HG02678 (cell line): ENCODE results near the gene ACTL10.
A peak's percentile ranks its signal among the peaks of the same experiment; 100 is the strongest.

Experiments used
- ATAC-seq: cut with Tn5 transposase; IDR thresholded peaks from one replicate; pipeline ENCODE4 v1.9.1; 2021; ENCODE audit warnings: mild to moderate bottlenecking, moderate library complexity; ENCODE audit not compliant: unreplicated experiment

The ACTL10 gene

GRCh38 chr20:33676121-33676520 is 9.4 kb downstream of the ACTL10 start:
- ATAC-seq: no peak

GRCh38 chr20:33676652-33677645 is 10.2 kb downstream of the ACTL10 start:
- ATAC-seq: no peak

GRCh38 chr20:33677991-33678702 is 11.4 kb downstream of the ACTL10 start:
- no peak for ATAC-seq

GRCh38 chr20:33679758-33680485 is 13.2 kb downstream of the ACTL10 start:
- peak; percentile 64 for ATAC-seq

DNA sequence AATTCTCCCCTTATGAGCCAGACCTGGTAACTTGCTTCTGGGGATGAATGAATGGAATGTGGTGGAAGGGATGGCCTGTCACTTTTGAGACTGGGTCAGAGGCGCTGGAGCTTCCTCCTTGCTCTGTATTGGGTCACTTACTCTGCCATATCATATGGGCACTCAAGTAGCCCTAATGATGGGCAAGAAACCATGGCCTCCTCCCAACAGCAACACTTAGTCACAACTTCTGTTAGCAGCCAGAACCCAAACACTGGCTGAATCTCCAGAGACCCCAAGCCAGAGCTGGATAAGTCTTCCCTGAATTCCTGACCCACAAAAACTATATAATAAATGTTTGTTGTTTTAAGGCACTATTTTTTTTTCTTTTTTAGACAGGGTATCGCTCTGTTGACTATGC is 13.9 kb downstream of the ACTL10 start:
- no peak for ATAC-seq

GRCh38 chr20:33681288-33681687 is 14.5 kb downstream of the ACTL10 start:
- no peak for ATAC-seq

GRCh38 chr20:33681728-33682353 is 15.1 kb downstream of the ACTL10 start:
- no peak for ATAC-seq

DNA sequence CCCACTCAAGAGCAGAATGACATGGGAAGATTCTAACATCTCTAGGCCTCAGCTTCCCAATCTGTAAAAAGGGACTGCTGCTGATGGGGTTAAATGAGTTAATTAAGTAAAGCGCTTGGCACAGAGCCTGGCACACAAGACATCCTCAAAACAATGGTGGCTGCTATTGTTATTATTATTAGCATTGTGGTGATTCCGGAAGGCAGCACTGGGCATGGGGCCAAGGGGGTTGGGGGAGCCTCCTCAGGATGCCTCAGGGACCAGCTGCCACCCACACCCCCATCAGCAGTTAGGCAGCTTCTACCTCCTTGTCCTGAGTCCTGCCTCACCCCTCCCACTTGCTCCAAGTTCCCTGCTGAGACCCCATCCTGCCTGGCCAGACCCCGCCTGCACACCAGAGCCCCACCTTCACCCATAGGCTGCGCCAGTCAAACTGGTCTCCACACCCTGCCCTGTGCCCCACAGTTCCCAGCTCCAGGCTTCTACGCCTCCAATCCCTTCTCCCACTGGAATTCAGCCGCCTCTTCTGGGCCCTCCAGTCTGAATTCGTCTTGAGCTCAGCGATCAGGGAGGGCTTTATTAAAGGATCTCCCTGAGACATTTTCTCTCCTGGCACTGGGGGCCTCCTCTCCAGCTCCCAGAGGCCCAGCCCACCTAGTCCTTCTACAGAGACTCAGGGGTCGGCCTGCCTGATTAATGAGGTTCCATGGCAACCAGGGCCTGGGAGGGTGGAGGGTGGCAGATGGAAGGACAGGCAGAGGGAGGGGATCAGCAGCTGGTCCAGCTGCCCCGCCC is 18.0 kb downstream of the ACTL10 start:
- ATAC-seq: no peak

- peak; percentile 42 for ATAC-seq
Observed at GRCh38 chr20:33685328-33686099, 18.8 kb downstream of the ACTL10 start.

GRCh38 chr20:33686100-33686983 is 19.6 kb downstream of the ACTL10 start, which contains the start of gene E2F1:
E2F1 (minus strand) TSS chr20:33686385; CDS start chr20:33686264, 121 bp downstream.
- ATAC-seq: peak; percentile 86

GRCh38 chr20:33686984-33687366 is 20.2 kb downstream of the ACTL10 start:
- ATAC-seq: no peak

- no peak for ATAC-seq
Observed at GRCh38 chr20:33687370-33687915, 20.7 kb downstream of the ACTL10 start.

- ATAC-seq: no peak
Observed at GRCh38 chr20:33687993-33688937, 21.5 kb downstream of the ACTL10 start.

DNA sequence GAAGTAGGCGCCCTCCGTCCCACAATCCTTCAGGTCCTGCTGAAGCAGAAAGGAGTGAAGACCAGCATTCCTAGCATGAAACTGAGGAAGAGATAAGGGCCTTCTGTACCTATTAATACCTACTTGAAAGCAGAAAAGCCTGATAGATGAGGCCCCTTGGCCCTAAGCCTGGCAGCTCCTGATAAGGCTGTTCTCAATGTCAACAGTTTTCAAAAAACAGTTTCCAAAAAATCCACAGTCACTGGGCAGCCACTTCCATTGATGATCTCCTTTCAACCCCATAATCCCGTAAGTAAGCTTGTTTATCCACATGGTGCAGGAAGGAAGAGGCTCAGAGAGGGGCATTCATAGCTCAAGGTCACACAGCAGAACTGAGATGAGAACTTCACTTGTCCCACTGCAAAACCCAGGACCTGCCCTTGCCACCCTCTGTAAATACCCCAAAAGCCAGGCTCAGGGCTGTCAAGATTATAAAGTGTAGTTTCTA is 22.2 kb downstream of the ACTL10 start:
- no peak for ATAC-seq

DNA sequence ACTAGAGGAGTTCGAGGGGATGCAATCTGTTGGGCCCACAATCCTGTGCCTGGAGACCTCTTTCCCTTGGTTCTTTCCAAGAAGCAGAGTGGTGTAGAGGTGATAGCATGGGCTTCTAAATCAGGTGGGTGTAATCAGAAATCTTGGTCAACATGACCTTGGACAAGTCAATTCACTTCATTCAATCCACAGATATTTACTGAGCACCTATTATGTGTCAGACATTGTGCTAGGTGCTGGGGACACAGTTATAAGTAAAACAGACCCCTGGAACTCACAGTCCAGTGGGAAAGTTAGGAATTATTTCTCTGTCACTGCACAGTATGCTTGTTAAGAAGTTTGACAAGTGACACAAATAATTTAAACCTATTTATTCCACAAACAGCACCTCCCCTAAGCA is 22.8 kb downstream of the ACTL10 start:
- ATAC-seq: no peak

GRCh38 chr20:33689973-33690372 is 23.2 kb downstream of the ACTL10 start:
- ATAC-seq: no peak

DNA sequence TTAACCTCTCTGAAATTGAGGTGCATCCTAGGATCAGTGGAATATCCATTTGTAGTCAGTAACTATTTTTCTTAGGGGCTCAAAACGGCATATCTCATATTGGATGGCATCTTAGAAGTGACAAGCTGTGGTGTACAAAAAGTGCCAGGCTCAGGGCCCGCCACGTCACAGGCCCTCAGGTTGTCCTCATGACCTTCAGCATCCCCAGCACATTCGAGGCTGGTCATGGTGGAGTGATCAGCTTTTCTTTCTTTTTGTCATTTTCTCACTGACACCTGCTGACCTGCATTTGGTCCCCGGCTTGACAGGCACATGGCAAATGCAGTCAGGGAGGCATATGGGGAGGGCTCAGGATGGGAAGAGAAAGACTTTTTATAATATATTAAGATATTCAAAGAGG is 26.5 kb downstream of the ACTL10 start:
- no peak for ATAC-seq
